SU-DHL-6 (cell line): ENCODE measurements around the gene AANAT.

Experiments
- H2AFZ ChIP-seq: fragments of 200-600 bp; sonication (generic); 2 replicates; pipeline ENCODE4 v1.6.1; 2014; ENCODE audit warnings: low read depth, mild to moderate bottlenecking, moderate library complexity, mixed read lengths, antibody characterized with exemption, low read length; ENCODE audit not compliant: severe bottlenecking
- H3F3A ChIP-seq: fragments of 200-600 bp; shearing (Covaris generic); 2 replicates; pipeline ENCODE4 v1.6.0; 2016; ENCODE audit warnings: antibody characterized with exemption, mild to moderate bottlenecking; ENCODE audit not compliant: insufficient read depth
- H3K27ac ChIP-seq: fragments of 200-600 bp; sonication (generic); 2 replicates; pipeline ENCODE4 v1.5.1; 2016; ENCODE audit warnings: low read depth, mild to moderate bottlenecking, low read length, moderate library complexity, mixed read lengths
- H3K27me3 ChIP-seq: fragments of 200-600 bp; sonication (generic), shearing (Covaris generic); 2 replicates; pipeline ENCODE4 v1.6.0; 2014; ENCODE audit warnings: mild to moderate bottlenecking, low read length
- H3K36me3 ChIP-seq: fragments of 200-600 bp; sonication (generic); 2 replicates; pipeline ENCODE4 v1.6.1; 2014; ENCODE audit warnings: mild to moderate bottlenecking, low read length, mixed read lengths
- H3K4me2 ChIP-seq: fragments of 300-600, 200-600 bp; shearing (Covaris generic), sonication (generic); 2 replicates; pipeline ENCODE4 v1.6.0; 2014; ENCODE audit warnings: low read length, low read depth, mild to moderate bottlenecking; ENCODE audit not compliant: poor library complexity, severe bottlenecking
- H3K4me3 ChIP-seq: fragments of 200-600 bp; sonication (generic); 2 replicates; pipeline ENCODE4 v1.5.1; 2014; ENCODE audit warnings: antibody characterized with exemption, low read length, mild to moderate bottlenecking, mixed read lengths; ENCODE audit not compliant: insufficient read depth, poor library complexity, severe bottlenecking
- H3K79me2 ChIP-seq: fragments of 200-600 bp; sonication (generic); 2 replicates; pipeline ENCODE4 v1.6.1; 2014; ENCODE audit warnings: mild to moderate bottlenecking, low read length, moderate library complexity; ENCODE audit not compliant: insufficient read depth
- H3K9ac ChIP-seq: fragments of 200-600 bp; sonication (generic); 2 replicates; pipeline ENCODE4 v1.7.0; 2014; ENCODE audit warnings: mild to moderate bottlenecking, low read length
- H3K9me2 ChIP-seq: fragments of 200-600 bp; sonication (generic); replicated peaks from 2 replicates; pipeline ENCODE4 v1.6.1; 2014; ENCODE audit warnings: low read length; ENCODE audit not compliant: insufficient read depth
- H3K9me3 ChIP-seq: fragments of 200-600 bp; sonication (generic); 2 replicates; pipeline ENCODE4 v1.6.1; 2014; ENCODE audit warnings: low read length, mixed read lengths; ENCODE audit not compliant: insufficient read depth
- H4K20me1 ChIP-seq: fragments of 200-600 bp; sonication (generic); 2 replicates; pipeline ENCODE4 v1.6.1; 2014; ENCODE audit warnings: low read depth, mild to moderate bottlenecking, antibody characterized with exemption, low read length, moderate library complexity, mixed read lengths
- EZH2phosphoT487 ChIP-seq: fragments of 200-600 bp; sonication (generic), shearing (Covaris generic); conservative IDR thresholded peaks from 2 replicates; pipeline ENCODE4 v1.6.1; 2018; ENCODE audit warnings: mild to moderate bottlenecking, antibody characterized with exemption, low read length, moderate library complexity, mixed read lengths
- TF ChIP-seq, protein P1 (sequence below): fragments of 200-600 bp; sonication (generic); IDR thresholded peaks from one replicate; pipeline ENCODE4 v1.5.1; 2017; ENCODE audit warnings: antibody characterized with exemption, mild to moderate bottlenecking, low read length, moderate library complexity; ENCODE audit not compliant: insufficient read depth, poor library complexity, severe bottlenecking

The AANAT gene

DNA sequence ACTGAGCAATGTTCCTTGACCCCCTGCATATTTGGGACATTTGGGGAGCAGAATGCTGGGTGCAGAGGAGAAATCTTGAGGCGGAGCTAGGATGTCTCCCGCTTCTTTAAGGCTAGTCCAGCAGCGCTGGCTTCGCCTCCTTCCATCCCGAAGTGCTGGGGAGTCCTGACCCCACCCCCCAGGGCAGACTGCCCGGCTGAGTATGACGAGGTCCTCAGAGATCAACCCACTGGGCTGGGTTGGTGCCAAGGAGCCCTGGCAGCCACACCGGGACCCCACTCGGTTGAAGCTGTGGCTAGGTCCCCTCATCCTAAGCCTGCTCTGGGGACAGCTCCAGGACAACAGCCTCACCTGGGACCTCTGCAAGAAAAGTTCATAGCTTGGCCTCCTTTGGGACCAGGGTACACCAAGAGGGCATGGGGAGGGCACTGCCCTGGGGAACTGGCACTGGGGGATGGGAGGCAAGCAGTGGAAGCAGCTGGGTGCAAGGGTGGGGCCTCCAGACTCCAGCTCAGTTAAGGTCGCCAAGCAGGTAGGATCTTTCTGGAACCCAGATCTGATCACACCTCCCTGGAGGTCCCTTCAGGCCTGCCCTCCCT, 22.8 kb downstream of the AANAT start:
- H3K9me3 ChIP-seq, result no peaks in the 10 kb centered on the region
- no peaks in the 10 kb centered on the region for H3K36me3 ChIP-seq
- no peak for TF ChIP-seq EZH2phosphoT487
- TF ChIP-seq, protein P1, sequence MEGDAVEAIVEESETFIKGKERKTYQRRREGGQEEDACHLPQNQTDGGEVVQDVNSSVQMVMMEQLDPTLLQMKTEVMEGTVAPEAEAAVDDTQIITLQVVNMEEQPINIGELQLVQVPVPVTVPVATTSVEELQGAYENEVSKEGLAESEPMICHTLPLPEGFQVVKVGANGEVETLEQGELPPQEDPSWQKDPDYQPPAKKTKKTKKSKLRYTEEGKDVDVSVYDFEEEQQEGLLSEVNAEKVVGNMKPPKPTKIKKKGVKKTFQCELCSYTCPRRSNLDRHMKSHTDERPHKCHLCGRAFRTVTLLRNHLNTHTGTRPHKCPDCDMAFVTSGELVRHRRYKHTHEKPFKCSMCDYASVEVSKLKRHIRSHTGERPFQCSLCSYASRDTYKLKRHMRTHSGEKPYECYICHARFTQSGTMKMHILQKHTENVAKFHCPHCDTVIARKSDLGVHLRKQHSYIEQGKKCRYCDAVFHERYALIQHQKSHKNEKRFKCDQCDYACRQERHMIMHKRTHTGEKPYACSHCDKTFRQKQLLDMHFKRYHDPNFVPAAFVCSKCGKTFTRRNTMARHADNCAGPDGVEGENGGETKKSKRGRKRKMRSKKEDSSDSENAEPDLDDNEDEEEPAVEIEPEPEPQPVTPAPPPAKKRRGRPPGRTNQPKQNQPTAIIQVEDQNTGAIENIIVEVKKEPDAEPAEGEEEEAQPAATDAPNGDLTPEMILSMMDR, result no peak
- H4K20me1 ChIP-seq, result no peaks in the 10 kb centered on the region
- H3K4me3 ChIP-seq, result no peak overlapping the region
- H3F3A ChIP-seq, result peaks cover 33% of the 10 kb centered on the region
- no peak overlapping the region for H2AFZ ChIP-seq
- no peak overlapping the region for H3K4me2 ChIP-seq
- H3K27ac ChIP-seq, result peak overlapping the region; percentile 90; the same call in 1 of the 2 replicates
- no peak overlapping the region for H3K9ac ChIP-seq
- no peaks in the 10 kb centered on the region for H3K27me3 ChIP-seq
- H3K79me2 ChIP-seq, result no peaks in the 10 kb centered on the region
- H3K9me2 ChIP-seq, result no peaks in the 10 kb centered on the region

- Histone ChIP-seq H3K4me3 (no peak overlapping the region), H3K4me2 (peak overlapping the region; percentile 59), H3K27me3 (no peaks in the 10 kb centered on the region), H3K36me3 (no peaks in the 10 kb centered on the region), H3K9me3 (no peaks in the 10 kb centered on the region), H3K9ac (peak overlapping the region; percentile 60; the same call in 1 of the 2 replicates), H4K20me1 (no peaks in the 10 kb centered on the region), H3F3A (peaks cover 32% of the 10 kb centered on the region), H3K27ac (peak overlapping the region; percentile 90), H2AFZ (no peak overlapping the region), H3K79me2 (no peaks in the 10 kb centered on the region), H3K9me2 (no peaks in the 10 kb centered on the region)
- TF ChIP-seq, protein P1, result no peak
- no peak for TF ChIP-seq EZH2phosphoT487
Observed at GRCh38 chr17:76491271-76492122, 24.1 kb downstream of the AANAT start.

GRCh38 chr17:76492123-76492988, 25.0 kb downstream of the AANAT start:
- Histone ChIP-seq H3K36me3 (no peaks in the 10 kb centered on the region), H3K27ac (peak overlapping the region; percentile 90), H3K4me3 (peak overlapping the region; percentile 12), H3F3A (peaks cover 33% of the 10 kb centered on the region), H3K9ac (peak overlapping the region; percentile 60), H3K4me2 (peak overlapping the region; percentile 59), H3K79me2 (peaks cover 2% of the 10 kb centered on the region), H4K20me1 (no peaks in the 10 kb centered on the region), H3K27me3 (no peaks in the 10 kb centered on the region), H3K9me2 (no peaks in the 10 kb centered on the region), H3K9me3 (no peaks in the 10 kb centered on the region), H2AFZ (no peak overlapping the region)
- TF ChIP-seq EZH2phosphoT487, result no peak
- TF ChIP-seq, protein P1, result no peak
